NCI-H748 (cell line): ENCODE results near the gene THBS3.
"Not testable (repeated sequence)": the region's sequence is repeated elsewhere in the genome, so short reads cannot be mapped to it uniquely, and the experiment has no call there.

Experiments
- DNase-seq: peaks from one replicate; lab custom pipeline; 2025; ENCODE audit not compliant: unreplicated experiment; lab: John Stamatoyannopoulos, UW

The THBS3 gene

DNA sequence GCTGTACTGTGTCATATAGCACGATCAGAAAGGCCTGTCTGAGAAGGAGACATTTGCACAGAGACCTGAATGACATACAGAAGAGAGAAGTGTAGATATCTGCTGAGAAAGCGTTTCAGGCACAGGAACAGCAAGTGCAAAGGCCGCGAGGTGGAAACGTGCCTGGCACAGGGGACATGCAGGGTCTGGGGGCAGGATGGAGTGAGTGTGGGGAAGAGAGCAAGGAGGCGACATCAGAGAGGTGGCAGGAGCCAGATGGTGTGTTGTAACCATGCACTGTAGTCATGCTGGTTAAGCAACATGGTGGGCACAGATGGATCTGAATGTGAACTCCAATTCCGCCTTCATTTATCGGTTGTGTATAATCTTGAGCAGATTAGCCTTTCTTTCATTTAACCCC lies 47.6 kb downstream of the THBS3 start:
- no peak for DNase-seq

DNA sequence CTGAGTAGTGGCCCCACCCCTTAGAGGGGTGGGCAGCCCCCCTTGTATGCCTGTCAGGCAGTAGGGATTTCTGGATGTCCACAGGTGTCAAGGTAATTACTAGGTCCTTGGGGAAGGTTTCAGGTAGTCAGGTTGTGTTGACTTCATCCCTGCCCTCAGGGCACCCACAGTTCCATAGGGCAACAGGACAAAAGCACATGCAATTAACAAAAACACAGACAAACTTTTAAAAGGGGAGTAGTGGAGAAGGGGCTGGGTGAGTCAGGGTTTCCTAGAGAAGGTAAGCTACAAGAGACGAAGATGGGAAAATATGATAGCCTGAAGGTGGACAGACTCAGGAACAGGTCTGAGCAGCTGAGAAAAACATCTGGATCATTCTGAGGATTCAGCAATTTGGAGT lies 48.7 kb downstream of the THBS3 start:
- DNase-seq, result no peak

DNA sequence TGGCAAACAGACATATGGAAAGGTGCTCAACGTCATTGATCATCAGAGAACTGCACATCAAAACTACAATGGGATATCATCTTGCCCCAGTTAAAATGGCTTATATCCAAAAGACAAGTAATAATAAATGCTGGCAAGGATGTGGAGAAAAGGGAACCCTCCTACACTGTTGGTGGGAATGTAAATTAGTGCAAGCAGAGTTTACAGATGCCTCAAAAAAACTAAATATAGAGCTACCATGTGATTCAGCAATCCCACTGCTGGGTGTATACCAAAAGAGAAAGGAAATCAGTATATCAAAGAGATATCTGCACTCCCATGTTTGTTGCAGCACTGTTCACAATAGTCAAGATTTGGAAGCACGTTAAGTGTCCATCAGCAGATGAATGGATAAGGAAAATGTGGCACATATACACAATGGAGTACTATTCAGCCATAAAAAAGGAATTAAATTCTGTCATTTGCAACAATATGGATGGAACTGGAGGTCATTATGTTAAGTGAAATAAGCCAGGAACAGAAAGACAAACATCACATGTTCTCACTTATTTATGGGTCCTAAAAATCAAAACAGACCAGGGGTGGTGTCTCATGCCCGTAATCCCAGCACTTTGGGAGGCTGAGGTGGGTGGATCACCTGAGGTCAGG lies 51.6 kb downstream of the THBS3 start:
- not testable (repeated sequence) for DNase-seq
